HFFc6 (cell line): ENCODE data around the gene TMEM256. TPM values are rescaled to one million over a fixed set of nuclear protein-coding genes. Genes with fewer than 3 reads are reported as not detected.
A peak's percentile ranks its signal among the peaks of the same experiment; 100 is the strongest.
"Not testable (repeated sequence)": the region's sequence is repeated elsewhere in the genome, so short reads cannot be mapped to it uniquely, and the experiment has no call there.

Experiments
- DNase-seq: peaks from one replicate; pipeline ENCODE4 v3.0.0-alpha.2; 2018
- H3K27ac Mint-ChIP-seq: 2 replicates; pipeline ENCODE4 v1.8.0; 2020; ENCODE audit warnings: mild to moderate bottlenecking, mixed read lengths
- H3K27me3 Mint-ChIP-seq: 2 replicates; pipeline ENCODE4 v1.8.0; 2021; ENCODE audit warnings: mild to moderate bottlenecking, moderate library complexity, mixed read lengths; ENCODE audit not compliant: insufficient read depth
- H3K36me3 Mint-ChIP-seq: 2 replicates; pipeline ENCODE4 v1.8.0; 2021; ENCODE audit warnings: low read depth, mixed read lengths
- H3K4me1 Mint-ChIP-seq: 2 replicates; pipeline ENCODE4 v1.8.0; 2020; ENCODE audit warnings: low read depth, mixed read lengths
- H3K4me3 Mint-ChIP-seq: 2 replicates; pipeline ENCODE4 v1.8.0; 2020; ENCODE audit warnings: mild to moderate bottlenecking, moderate library complexity, mixed read lengths
- H3K9me3 Mint-ChIP-seq: 2 replicates; pipeline ENCODE4 v1.8.0; 2020; ENCODE audit warnings: mild to moderate bottlenecking, mixed read lengths
- total RNA-seq, 6 experiments: library from RNA; stranded (reverse); fragmentation: NEBNext Ultra II Directional; extraction: Animal tissue kit (Norgen Biotek cat#: 25700); gene quantifications; 2 replicates in 1 of 6; 3 replicates in 5 of 6; pipeline ENCODE4 v1.2.3, GENCODE V29; 2021
- TF ChIP-seq, protein P1 (sequence below): fragments of 200-600 bp; sonication (generic); IDR thresholded peaks from 2 replicates; pipeline ENCODE4 v1.5.0; 2021; ENCODE audit warnings: antibody characterized with exemption, mild to moderate bottlenecking

TMEM256 gene
- total RNA-seq, 6 experiments from 2014 or later = 52.2 to 79.1 (median 72.3) TPM

DNA sequence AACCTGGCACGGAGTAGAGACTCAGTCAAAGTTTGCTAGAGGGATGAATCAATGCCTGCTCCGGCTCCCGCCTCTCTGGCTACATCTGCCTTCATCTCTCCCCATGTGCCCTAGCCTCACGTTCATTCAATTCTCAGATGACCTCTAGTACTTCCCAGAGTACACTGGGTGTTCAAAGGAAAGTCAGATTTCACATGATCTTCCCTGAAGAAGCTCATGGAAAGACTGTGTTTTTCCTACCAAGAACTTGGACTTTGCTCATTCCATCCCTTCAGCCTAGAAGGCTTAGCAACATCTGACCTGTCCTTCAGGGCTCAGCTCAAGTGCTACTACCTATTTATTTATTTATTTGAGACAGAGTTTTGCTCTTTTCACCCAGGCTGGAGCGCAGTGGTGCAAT lies 34.1 kb downstream of the TMEM256 start:
- Mint-ChIP-seq H3K9me3 (no peaks in the 10 kb centered on the region), H3K4me3 (no peak overlapping the region), H3K36me3 (no peaks in the 10 kb centered on the region), H3K4me1 (no peaks in the 10 kb centered on the region), H3K27ac (no peak overlapping the region), H3K27me3 (peaks cover 30% of the 10 kb centered on the region)
- TF ChIP-seq, protein P1, sequence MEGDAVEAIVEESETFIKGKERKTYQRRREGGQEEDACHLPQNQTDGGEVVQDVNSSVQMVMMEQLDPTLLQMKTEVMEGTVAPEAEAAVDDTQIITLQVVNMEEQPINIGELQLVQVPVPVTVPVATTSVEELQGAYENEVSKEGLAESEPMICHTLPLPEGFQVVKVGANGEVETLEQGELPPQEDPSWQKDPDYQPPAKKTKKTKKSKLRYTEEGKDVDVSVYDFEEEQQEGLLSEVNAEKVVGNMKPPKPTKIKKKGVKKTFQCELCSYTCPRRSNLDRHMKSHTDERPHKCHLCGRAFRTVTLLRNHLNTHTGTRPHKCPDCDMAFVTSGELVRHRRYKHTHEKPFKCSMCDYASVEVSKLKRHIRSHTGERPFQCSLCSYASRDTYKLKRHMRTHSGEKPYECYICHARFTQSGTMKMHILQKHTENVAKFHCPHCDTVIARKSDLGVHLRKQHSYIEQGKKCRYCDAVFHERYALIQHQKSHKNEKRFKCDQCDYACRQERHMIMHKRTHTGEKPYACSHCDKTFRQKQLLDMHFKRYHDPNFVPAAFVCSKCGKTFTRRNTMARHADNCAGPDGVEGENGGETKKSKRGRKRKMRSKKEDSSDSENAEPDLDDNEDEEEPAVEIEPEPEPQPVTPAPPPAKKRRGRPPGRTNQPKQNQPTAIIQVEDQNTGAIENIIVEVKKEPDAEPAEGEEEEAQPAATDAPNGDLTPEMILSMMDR = no peak
- no peak for DNase-seq

DNA sequence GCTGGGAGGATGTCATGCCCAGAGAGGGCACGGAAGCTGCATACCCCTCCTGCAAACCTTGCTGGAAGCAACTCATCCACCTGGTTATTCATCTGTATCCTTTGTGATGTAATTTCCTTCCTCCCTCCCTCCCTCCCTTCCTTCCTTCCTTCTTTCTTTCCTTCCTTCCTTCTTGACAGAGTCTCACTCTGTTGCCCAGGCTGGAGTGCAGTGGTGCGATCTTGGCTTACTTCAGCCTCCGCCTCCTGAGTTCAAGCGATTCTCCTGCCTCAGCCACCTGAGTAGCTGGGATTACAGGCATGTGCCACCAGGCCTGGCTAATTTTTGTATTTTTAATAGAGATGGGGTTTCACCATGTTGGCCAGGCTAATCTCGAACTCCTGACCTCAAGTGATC lies 35.3 kb downstream of the TMEM256 start:
- not testable (repeated sequence) for H3K27ac Mint-ChIP-seq

DNA sequence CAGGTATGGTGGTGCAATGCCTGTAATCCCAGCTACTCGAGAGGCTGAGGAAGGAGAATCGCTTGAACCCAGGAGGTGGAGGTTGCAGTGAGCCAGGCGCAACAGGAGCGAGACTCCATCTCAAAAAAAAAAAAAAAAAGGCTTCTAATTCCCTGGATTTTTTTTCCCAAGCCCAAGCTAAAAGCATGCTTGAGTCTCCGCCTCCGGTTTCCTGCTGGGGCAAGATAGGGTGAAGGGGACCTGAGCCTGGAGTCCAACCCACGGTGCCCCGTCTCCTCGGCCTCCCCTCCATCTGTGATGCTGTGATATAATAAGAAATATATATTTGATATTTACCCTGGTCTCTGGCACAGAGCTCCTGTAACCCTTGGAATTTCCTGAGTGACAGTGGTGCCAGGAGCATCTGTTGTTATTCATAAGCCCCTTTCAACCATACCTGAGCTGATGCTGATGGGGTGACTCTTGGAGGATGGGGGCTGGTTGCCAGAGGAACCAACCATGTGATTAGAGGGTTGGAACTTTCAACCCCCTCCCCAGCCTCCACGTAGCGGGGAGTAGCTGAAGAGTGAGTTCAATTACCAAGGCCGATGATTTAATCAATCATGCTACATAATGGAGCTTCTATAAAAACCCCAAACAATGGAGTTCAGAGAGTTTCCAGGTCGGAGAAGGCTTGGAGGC lies 35.8 kb downstream of the TMEM256 start:
- Mint-ChIP-seq H3K27me3 (peaks cover 30% of the 10 kb centered on the region), H3K9me3 (no peaks in the 10 kb centered on the region), H3K36me3 (no peaks in the 10 kb centered on the region), H3K4me3 (no peak overlapping the region), H3K27ac (no peak overlapping the region), H3K4me1 (peaks cover 9% of the 10 kb centered on the region)
- DNase-seq = no peak
- TF ChIP-seq, protein P1 = no peak

More for the DNA sequence above, 35.3 kb downstream of the TMEM256 start:
- DNase-seq, H3K4me3 Mint-ChIP-seq, H3K4me1 Mint-ChIP-seq, H3K9me3 Mint-ChIP-seq, H3K36me3 Mint-ChIP-seq: not testable (repeated sequence)
- peaks cover 30% of the 10 kb centered on the region for H3K27me3 Mint-ChIP-seq

- Mint-ChIP-seq H3K9me3 (no peaks in the 10 kb centered on the region), H3K4me3 (no peak overlapping the region), H3K4me1 (peaks cover 9% of the 10 kb centered on the region), H3K36me3 (no peaks in the 10 kb centered on the region), H3K27me3 (peaks cover 26% of the 10 kb centered on the region), H3K27ac (no peak overlapping the region)
- TF ChIP-seq, protein P1 = no peak
- DNase-seq = no peak
These were observed 36.8 kb downstream of the TMEM256 start for GRCh38 chr17:7367083-7367482.

GRCh38 chr17:7365963-7366362 lies 37.9 kb downstream of the TMEM256 start:
- not testable (repeated sequence) for H3K9me3 Mint-ChIP-seq, H3K36me3 Mint-ChIP-seq, H3K4me3 Mint-ChIP-seq, H3K27ac Mint-ChIP-seq, DNase-seq, H3K4me1 Mint-ChIP-seq
- peaks cover 28% of the 10 kb centered on the region for H3K27me3 Mint-ChIP-seq

- TF ChIP-seq, protein P1 = no peak
- no peak overlapping the region for H3K27ac Mint-ChIP-seq
- no peak overlapping the region for H3K4me3 Mint-ChIP-seq
- peaks cover 9% of the 10 kb centered on the region for H3K4me1 Mint-ChIP-seq
- H3K27me3 Mint-ChIP-seq = peaks cover 16% of the 10 kb centered on the region
- H3K36me3 Mint-ChIP-seq = no peaks in the 10 kb centered on the region
- H3K9me3 Mint-ChIP-seq = no peaks in the 10 kb centered on the region
- peak; percentile 39 for DNase-seq
These were observed 40.6 kb downstream of the TMEM256 start for GRCh38 chr17:7363311-7363710.

GRCh38 chr17:7361906-7362305 lies 42.0 kb downstream of the TMEM256 start:
- Mint-ChIP-seq H3K27me3 (peaks cover 11% of the 10 kb centered on the region), H3K4me3 (no peak overlapping the region)

More at GRCh38 chr17:7361906-7362305, 42.0 kb downstream of the TMEM256 start:
- Mint-ChIP-seq H3K27ac (no peak overlapping the region), H3K36me3 (no peaks in the 10 kb centered on the region), H3K4me1 (peaks cover 9% of the 10 kb centered on the region), H3K9me3 (no peaks in the 10 kb centered on the region)
- TF ChIP-seq, protein P1 = no peak
- no peak for DNase-seq
